Measurements from ENCODE around the gene TMEM207.
A peak's percentile ranks its signal among the peaks of the same experiment; 100 is the strongest.

The TMEM207 gene

GRCh38 chr3:190448256-190448655, 1.4 kb downstream of the TMEM207 start:
- no peak overlapping the region for H3K18ac ChIP-seq (ENCODE audit: low read length)
- no peak overlapping the region for H3K9ac ChIP-seq (ENCODE audit: low read length)
- no peaks in the 10 kb centered on the region for H3K27me3 ChIP-seq (ENCODE audit: insufficient read depth, low read length)
- DNase-seq: no peak
- H3K9me3 ChIP-seq (ENCODE audit: insufficient read depth, low read depth, low read length): no peaks in the 10 kb centered on the region
- no peak overlapping the region for H4K12ac ChIP-seq (ENCODE audit: low read depth, low read length)
- no peak overlapping the region for H2BK12ac ChIP-seq (ENCODE audit: low read length)
- H2BK5ac ChIP-seq (ENCODE audit: low read depth, low read length, poor library complexity): no peak overlapping the region
- no peak overlapping the region for H2AFZ ChIP-seq (ENCODE audit: insufficient read depth, low read length, poor library complexity)
- H3K14ac ChIP-seq (ENCODE audit: low read length): no peak overlapping the region
- no peak overlapping the region for H2AK5ac ChIP-seq (ENCODE audit: low read length)
- no peak overlapping the region for H3K23ac ChIP-seq (ENCODE audit: low read length)
- H4K91ac ChIP-seq (ENCODE audit: low read depth, low read length): no peak overlapping the region
- no peak overlapping the region for H3K4ac ChIP-seq (ENCODE audit: low read depth, low read length)
- H3K79me2 ChIP-seq (ENCODE audit: control insufficient read depth, insufficient read depth, low read length, poor library complexity): no peaks in the 10 kb centered on the region
- no peak overlapping the region for H3K4me3 ChIP-seq (ENCODE audit: low read depth, low read length)
- H3K36me3 ChIP-seq (ENCODE audit: control insufficient read depth in 1 of 2, insufficient read depth in 2 of 2, low read length in 2 of 2): no peaks in the 10 kb centered on the region
- no CpG with 5 or more reads among the region's 2 CpGs for WGBS (ENCODE audit: extremely low coverage, insufficient coverage, insufficient read length)
- no peak overlapping the region for H2BK120ac ChIP-seq (ENCODE audit: insufficient read depth, low read length, poor library complexity)
- H3K79me1 ChIP-seq (ENCODE audit: low read length): no peaks in the 10 kb centered on the region
- H4K8ac ChIP-seq (ENCODE audit: low read depth, low read length): no peak overlapping the region
- peaks cover 0 to 2% of the 10 kb centered on the region in 2 experiments for H3K4me1 ChIP-seq (ENCODE audit: control insufficient read depth in 1 of 2, insufficient read depth in 2 of 2, low read length in 2 of 2)
- H3K4me2 ChIP-seq (ENCODE audit: low read length): no peak overlapping the region
- no peak overlapping the region for H3K27ac ChIP-seq (ENCODE audit: low read depth, low read length)

- Histone ChIP-seq H4K12ac (ENCODE audit: low read depth, low read length) (no peak overlapping the region), H2AFZ (ENCODE audit: insufficient read depth, low read length, poor library complexity) (no peak overlapping the region), H3K4me1 (ENCODE audit: control insufficient read depth in 1 of 2, insufficient read depth in 2 of 2, low read length in 2 of 2) (peaks cover 0 to 2% of the 10 kb centered on the region in 2 experiments), H3K4me3 (ENCODE audit: low read depth, low read length) (no peak overlapping the region), H2BK5ac (ENCODE audit: low read depth, low read length, poor library complexity) (no peak overlapping the region), H3K23ac (ENCODE audit: low read length) (no peak overlapping the region), H3K27me3 (ENCODE audit: insufficient read depth, low read length) (no peaks in the 10 kb centered on the region), H3K4me2 (ENCODE audit: low read length) (no peak overlapping the region), H3K9ac (ENCODE audit: low read length) (no peak overlapping the region), H3K14ac (ENCODE audit: low read length) (no peak overlapping the region), H4K91ac (ENCODE audit: low read depth, low read length) (no peak overlapping the region), H3K79me2 (ENCODE audit: control insufficient read depth, insufficient read depth, low read length, poor library complexity) (no peaks in the 10 kb centered on the region), H3K27ac (ENCODE audit: low read depth, low read length) (no peak overlapping the region), H3K36me3 (ENCODE audit: control insufficient read depth in 1 of 2, insufficient read depth in 2 of 2, low read length in 2 of 2) (no peaks in the 10 kb centered on the region), H2BK120ac (ENCODE audit: insufficient read depth, low read length, poor library complexity) (no peak overlapping the region), H2BK12ac (ENCODE audit: low read length) (no peak overlapping the region), H3K4ac (ENCODE audit: low read depth, low read length) (no peak overlapping the region), H2AK5ac (ENCODE audit: low read length) (no peak overlapping the region), H3K79me1 (ENCODE audit: low read length) (no peaks in the 10 kb centered on the region), H4K8ac (ENCODE audit: low read depth, low read length) (no peak overlapping the region), H3K9me3 (ENCODE audit: insufficient read depth, low read depth, low read length) (no peaks in the 10 kb centered on the region), H3K18ac (ENCODE audit: low read length) (no peak overlapping the region)
- peak; percentile 30 to 69 for DNase-seq
- WGBS (ENCODE audit: extremely low coverage, insufficient coverage, insufficient read length): no CpG with 5 or more reads among the region's 6 CpGs
Observed at GRCh38 chr3:190446573-190447279, 3.0 kb downstream of the TMEM207 start.

- no CpG with 5 or more reads among the region's 3 CpGs for WGBS (ENCODE audit: extremely low coverage, insufficient coverage, insufficient read length)
- DNase-seq: peak in 1 of 2 donors; percentile 47
- H3K14ac ChIP-seq (ENCODE audit: low read length): no peak overlapping the region
- no peak overlapping the region for H2BK120ac ChIP-seq (ENCODE audit: insufficient read depth, low read length, poor library complexity)
- no peak overlapping the region for H3K27ac ChIP-seq (ENCODE audit: low read depth, low read length)
- no peak overlapping the region for H3K4me3 ChIP-seq (ENCODE audit: low read depth, low read length)
- no peak overlapping the region for H2AFZ ChIP-seq (ENCODE audit: insufficient read depth, low read length, poor library complexity)
- no peak overlapping the region for H2BK5ac ChIP-seq (ENCODE audit: low read depth, low read length, poor library complexity)
- H3K4ac ChIP-seq (ENCODE audit: low read depth, low read length): no peak overlapping the region
- H4K8ac ChIP-seq (ENCODE audit: low read depth, low read length): no peak overlapping the region
- H3K79me2 ChIP-seq (ENCODE audit: control insufficient read depth, insufficient read depth, low read length, poor library complexity): no peaks in the 10 kb centered on the region
- no peak overlapping the region for H4K12ac ChIP-seq (ENCODE audit: low read depth, low read length)
- H3K9me3 ChIP-seq (ENCODE audit: insufficient read depth, low read depth, low read length): no peaks in the 10 kb centered on the region
- no peaks in the 10 kb centered on the region for H3K27me3 ChIP-seq (ENCODE audit: insufficient read depth, low read length)
- H3K23ac ChIP-seq (ENCODE audit: low read length): no peak overlapping the region
- H3K79me1 ChIP-seq (ENCODE audit: low read length): no peaks in the 10 kb centered on the region
- H4K91ac ChIP-seq (ENCODE audit: low read depth, low read length): no peak overlapping the region
- H3K4me1 ChIP-seq (ENCODE audit: control insufficient read depth in 1 of 2, insufficient read depth in 2 of 2, low read length in 2 of 2): peaks cover 0 to 2% of the 10 kb centered on the region in 2 experiments
- H2AK5ac ChIP-seq (ENCODE audit: low read length): no peak overlapping the region
- H3K4me2 ChIP-seq (ENCODE audit: low read length): no peak overlapping the region
- H3K18ac ChIP-seq (ENCODE audit: low read length): no peak overlapping the region
- no peak overlapping the region for H2BK12ac ChIP-seq (ENCODE audit: low read length)
- no peak overlapping the region for H3K9ac ChIP-seq (ENCODE audit: low read length)
- H3K36me3 ChIP-seq (ENCODE audit: control insufficient read depth in 1 of 2, insufficient read depth in 2 of 2, low read length in 2 of 2): no peaks in the 10 kb centered on the region
Observed at GRCh38 chr3:190444576-190445145, 5.0 kb downstream of the TMEM207 start.

- no peak overlapping the region for H2BK12ac ChIP-seq (ENCODE audit: low read length)
- H4K12ac ChIP-seq (ENCODE audit: low read depth, low read length): no peak overlapping the region
- no peak overlapping the region for H2AK5ac ChIP-seq (ENCODE audit: low read length)
- no peak overlapping the region for H2BK5ac ChIP-seq (ENCODE audit: low read depth, low read length, poor library complexity)
- no peak overlapping the region for H3K4me2 ChIP-seq (ENCODE audit: low read length)
- H3K9me3 ChIP-seq (ENCODE audit: insufficient read depth, low read depth, low read length): no peaks in the 10 kb centered on the region
- no CpG with 5 or more reads among the region's 6 CpGs for WGBS (ENCODE audit: extremely low coverage, insufficient coverage, insufficient read length)
- no peaks in the 10 kb centered on the region for H3K79me2 ChIP-seq (ENCODE audit: control insufficient read depth, insufficient read depth, low read length, poor library complexity)
- no peaks in the 10 kb centered on the region for H3K79me1 ChIP-seq (ENCODE audit: low read length)
- H2AFZ ChIP-seq (ENCODE audit: insufficient read depth, low read length, poor library complexity): no peak overlapping the region
- H2BK120ac ChIP-seq (ENCODE audit: insufficient read depth, low read length, poor library complexity): no peak overlapping the region
- no peak overlapping the region for H3K27ac ChIP-seq (ENCODE audit: low read depth, low read length)
- H3K9ac ChIP-seq (ENCODE audit: low read length): no peak overlapping the region
- no peak overlapping the region for H4K91ac ChIP-seq (ENCODE audit: low read depth, low read length)
- H3K4me1 ChIP-seq (ENCODE audit: control insufficient read depth in 1 of 2, insufficient read depth in 2 of 2, low read length in 2 of 2): peaks cover 0 to 2% of the 10 kb centered on the region in 2 experiments
- no peak overlapping the region for H3K4ac ChIP-seq (ENCODE audit: low read depth, low read length)
- no peaks in the 10 kb centered on the region for H3K27me3 ChIP-seq (ENCODE audit: insufficient read depth, low read length)
- H4K8ac ChIP-seq (ENCODE audit: low read depth, low read length): no peak overlapping the region
- H3K4me3 ChIP-seq (ENCODE audit: low read depth, low read length): no peak overlapping the region
- no peak overlapping the region for H3K18ac ChIP-seq (ENCODE audit: low read length)
- H3K14ac ChIP-seq (ENCODE audit: low read length): no peak overlapping the region
- no peaks in the 10 kb centered on the region for H3K36me3 ChIP-seq (ENCODE audit: control insufficient read depth in 1 of 2, insufficient read depth in 2 of 2, low read length in 2 of 2)
- no peak for DNase-seq
- H3K23ac ChIP-seq (ENCODE audit: low read length): no peak overlapping the region
Observed at GRCh38 chr3:190444006-190444405, 5.7 kb downstream of the TMEM207 start.

Measured in trophoblast cell (in vitro differentiated cells and primary cell).